DOHH2 (cell line): ENCODE results near the gene PRKCZ.

Experiments
- H3F3A ChIP-seq: fragments of 200-600 bp; sonication (generic), shearing (Covaris generic); 2 replicates; pipeline ENCODE4 v1.6.0; 2016; ENCODE audit warnings: antibody characterized with exemption, mild to moderate bottlenecking; ENCODE audit not compliant: control insufficient read depth, insufficient read depth
- H3K27ac ChIP-seq: fragments of 200-600 bp; sonication (generic); 2 replicates; pipeline ENCODE4 v1.5.1; 2014; ENCODE audit warnings: low read depth, mild to moderate bottlenecking, low read length, moderate library complexity
- H3K27me3 ChIP-seq: fragments of 200-600 bp; sonication (generic); 2 replicates; pipeline ENCODE4 v1.6.1; 2014; ENCODE audit warnings: mild to moderate bottlenecking, low read length, mixed read lengths; ENCODE audit not compliant: control insufficient read depth
- H3K36me3 ChIP-seq: fragments of 200-600 bp; sonication (generic); 2 replicates; pipeline ENCODE4 v1.6.1; 2014; ENCODE audit warnings: mild to moderate bottlenecking, low read length, moderate library complexity, mixed read lengths; ENCODE audit not compliant: control insufficient read depth
- H3K4me1 ChIP-seq: fragments of 200-600 bp; sonication (generic); 2 replicates; pipeline ENCODE4 v1.6.1; 2014; ENCODE audit warnings: mild to moderate bottlenecking, low read length, mixed read lengths; ENCODE audit not compliant: control insufficient read depth
- H3K4me2 ChIP-seq: fragments of 200-600 bp; sonication (generic); 2 replicates; pipeline ENCODE4 v1.6.0; 2014; ENCODE audit warnings: mild to moderate bottlenecking, low read length, moderate library complexity
- H3K4me3 ChIP-seq: fragments of 200-600 bp; sonication (generic); 2 replicates; pipeline ENCODE4 v1.5.1; 2014; ENCODE audit warnings: mild to moderate bottlenecking, low read length, mixed read lengths
- H3K79me2 ChIP-seq: fragments of 200-600 bp; sonication (generic); 2 replicates; pipeline ENCODE4 v1.6.1; 2014; ENCODE audit warnings: mild to moderate bottlenecking, low read length, mixed read lengths; ENCODE audit not compliant: control insufficient read depth
- H3K9me2 ChIP-seq: fragments of 200-600 bp; sonication (generic); replicated peaks from 2 replicates; pipeline ENCODE4 v1.6.1; 2014; ENCODE audit warnings: mild to moderate bottlenecking, low read length, mixed read lengths; ENCODE audit not compliant: control insufficient read depth
- H3K9me3 ChIP-seq: fragments of 200-600 bp; sonication (generic); 2 replicates; pipeline ENCODE4 v1.6.1; 2014; ENCODE audit warnings: antibody characterized with exemption, low read length, mixed read lengths; ENCODE audit not compliant: control insufficient read depth, insufficient read depth
- H4K20me1 ChIP-seq: fragments of 200-600 bp; sonication (generic); 2 replicates; pipeline ENCODE4 v1.6.0; 2014; ENCODE audit warnings: low read depth, mild to moderate bottlenecking, antibody characterized with exemption, low read length, moderate library complexity; ENCODE audit not compliant: control insufficient read depth, insufficient read depth
- EZH2phosphoT487 ChIP-seq: fragments of 200-600 bp; sonication (generic); IDR thresholded peaks from 2 replicates; pipeline ENCODE4 v1.6.1; 2017; ENCODE audit warnings: borderline replicate concordance, mild to moderate bottlenecking, antibody characterized with exemption, low read length, moderate library complexity, mixed read lengths
- TF ChIP-seq, protein P1 (sequence below): fragments of 200-600 bp; sonication (generic); IDR thresholded peaks from one replicate; pipeline ENCODE4 v1.5.1; 2014; ENCODE audit warnings: antibody characterized with exemption, mild to moderate bottlenecking, low read depth, low read length; ENCODE audit not compliant: poor library complexity, severe bottlenecking

The PRKCZ gene

DNA sequence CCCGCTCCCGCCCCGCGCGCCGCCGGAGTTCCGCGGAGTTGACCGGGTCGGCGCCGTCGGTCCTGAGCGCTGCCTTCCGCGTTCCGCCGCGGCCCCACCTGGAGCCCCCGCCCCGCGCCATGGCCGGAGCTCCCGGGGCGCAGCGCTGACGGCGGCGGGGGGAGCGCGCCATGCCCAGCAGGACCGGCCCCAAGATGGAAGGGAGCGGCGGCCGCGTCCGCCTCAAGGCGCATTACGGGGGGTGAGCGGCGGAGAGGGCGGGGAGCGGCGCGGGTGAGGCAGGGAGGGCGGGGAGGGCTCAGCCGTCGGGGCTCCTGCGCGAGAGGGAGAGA, 216 bp downstream of the PRKCZ start:
- Histone ChIP-seq H3K36me3 (no peaks in the 10 kb centered on the region), H3K27ac (no peak overlapping the region), H3K9me2 (no peaks in the 10 kb centered on the region), H3K4me1 (peaks cover 7% of the 10 kb centered on the region; the same call in 1 of the 2 replicates), H3K9me3 (no peaks in the 10 kb centered on the region), H3K4me3 (peak overlapping the region; percentile 58), H3F3A (no peaks in the 10 kb centered on the region), H3K27me3 (no peaks in the 10 kb centered on the region; the same call in 1 of the 2 replicates), H4K20me1 (no peaks in the 10 kb centered on the region), H3K79me2 (no peaks in the 10 kb centered on the region), H3K4me2 (peak overlapping the region; percentile 43)
- TF ChIP-seq EZH2phosphoT487, result no peak
- TF ChIP-seq, protein P1, sequence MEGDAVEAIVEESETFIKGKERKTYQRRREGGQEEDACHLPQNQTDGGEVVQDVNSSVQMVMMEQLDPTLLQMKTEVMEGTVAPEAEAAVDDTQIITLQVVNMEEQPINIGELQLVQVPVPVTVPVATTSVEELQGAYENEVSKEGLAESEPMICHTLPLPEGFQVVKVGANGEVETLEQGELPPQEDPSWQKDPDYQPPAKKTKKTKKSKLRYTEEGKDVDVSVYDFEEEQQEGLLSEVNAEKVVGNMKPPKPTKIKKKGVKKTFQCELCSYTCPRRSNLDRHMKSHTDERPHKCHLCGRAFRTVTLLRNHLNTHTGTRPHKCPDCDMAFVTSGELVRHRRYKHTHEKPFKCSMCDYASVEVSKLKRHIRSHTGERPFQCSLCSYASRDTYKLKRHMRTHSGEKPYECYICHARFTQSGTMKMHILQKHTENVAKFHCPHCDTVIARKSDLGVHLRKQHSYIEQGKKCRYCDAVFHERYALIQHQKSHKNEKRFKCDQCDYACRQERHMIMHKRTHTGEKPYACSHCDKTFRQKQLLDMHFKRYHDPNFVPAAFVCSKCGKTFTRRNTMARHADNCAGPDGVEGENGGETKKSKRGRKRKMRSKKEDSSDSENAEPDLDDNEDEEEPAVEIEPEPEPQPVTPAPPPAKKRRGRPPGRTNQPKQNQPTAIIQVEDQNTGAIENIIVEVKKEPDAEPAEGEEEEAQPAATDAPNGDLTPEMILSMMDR, result no peak

DNA sequence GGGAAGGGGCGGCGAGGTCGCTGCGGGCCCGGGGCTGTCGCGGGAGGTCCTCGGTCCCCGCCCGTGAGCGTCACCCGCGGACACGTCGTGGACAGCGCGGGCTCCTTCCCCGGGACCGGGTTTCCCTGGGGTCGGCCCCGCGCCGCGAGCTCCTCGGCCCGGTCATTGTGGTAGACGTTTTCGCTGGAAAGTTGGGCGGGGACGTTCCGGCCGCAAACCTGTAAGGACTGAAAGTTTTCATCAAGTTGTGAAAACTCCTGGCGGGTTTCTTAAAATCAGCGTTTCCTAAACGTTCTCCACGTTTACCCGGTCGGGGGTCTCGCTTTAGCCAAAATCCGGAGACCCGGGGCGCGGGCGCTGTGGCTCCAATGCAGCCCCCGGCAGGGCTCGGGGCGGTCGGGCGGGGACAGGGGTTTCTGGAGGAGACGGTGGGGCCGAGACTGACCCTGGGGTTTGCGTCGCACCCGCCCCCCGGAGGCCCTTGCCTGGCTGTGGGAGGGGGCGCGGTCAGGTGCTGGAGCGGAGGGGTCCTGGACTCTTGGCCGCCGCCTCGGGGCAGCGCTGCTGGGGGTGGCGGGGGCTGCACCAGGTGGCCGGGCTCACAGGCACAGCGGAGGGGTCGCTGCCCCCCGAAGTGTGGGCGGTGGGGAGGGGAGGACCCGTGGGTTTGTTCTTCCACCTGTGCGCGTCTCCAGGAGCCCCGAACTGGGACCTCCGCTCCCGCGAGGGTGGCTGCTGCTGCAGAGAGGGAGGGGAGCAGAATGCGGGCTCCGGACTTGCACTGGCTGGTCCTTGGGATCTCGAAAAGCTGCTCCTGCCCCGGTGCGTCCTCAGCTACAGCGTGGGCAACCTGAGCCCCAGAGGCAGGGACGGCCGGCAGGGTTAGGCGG, 827 bp downstream of the PRKCZ start:
- Histone ChIP-seq H3K27ac (no peak overlapping the region), H3K9me2 (no peaks in the 10 kb centered on the region), H3K4me2 (peak overlapping the region; percentile 43), H3K4me1 (peaks cover 7% of the 10 kb centered on the region; the same call in 1 of the 2 replicates), H4K20me1 (no peaks in the 10 kb centered on the region), H3K36me3 (no peaks in the 10 kb centered on the region), H3K4me3 (peak overlapping the region; percentile 58), H3K9me3 (no peaks in the 10 kb centered on the region), H3K79me2 (no peaks in the 10 kb centered on the region), H3K27me3 (no peaks in the 10 kb centered on the region; the same call in 1 of the 2 replicates), H3F3A (no peaks in the 10 kb centered on the region)
- TF ChIP-seq, protein P1, result no peak
- no peak for TF ChIP-seq EZH2phosphoT487

DNA sequence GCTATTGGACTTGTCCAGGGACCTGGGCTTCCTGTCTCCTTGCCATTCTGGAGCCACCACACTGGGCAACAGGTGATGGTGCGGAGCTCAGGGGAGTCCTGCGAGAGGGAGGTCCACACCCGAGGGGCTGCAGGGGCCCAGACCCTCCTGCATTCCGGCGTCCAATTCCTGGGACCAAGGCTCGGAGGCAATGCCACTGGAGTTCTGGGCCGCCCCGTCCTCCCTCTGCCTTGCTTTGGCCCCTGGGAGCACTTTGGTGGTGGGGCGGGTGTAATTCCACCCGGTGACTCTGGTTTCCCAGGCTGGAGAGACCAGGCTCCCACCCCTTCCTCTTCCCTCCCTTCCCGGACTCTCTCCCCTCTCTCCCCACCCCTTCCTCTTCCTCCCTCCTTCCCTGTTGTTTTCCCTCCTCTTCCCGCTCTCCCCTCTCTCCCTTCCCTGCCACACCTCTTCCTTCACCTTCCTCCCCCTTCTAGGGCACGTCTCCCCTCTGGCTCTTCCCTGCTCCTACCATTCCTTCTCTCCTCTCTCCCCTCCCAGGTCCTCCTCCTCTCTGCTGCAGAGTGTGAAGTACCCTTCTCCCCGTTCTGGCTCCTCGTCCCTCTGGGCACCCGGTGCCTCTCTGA, 2.0 kb downstream of the PRKCZ start:
- Histone ChIP-seq H3K27me3 (no peaks in the 10 kb centered on the region; the same call in 1 of the 2 replicates), H3K4me3 (no peak overlapping the region), H3K4me1 (peaks cover 7% of the 10 kb centered on the region; the same call in 1 of the 2 replicates), H3K27ac (no peak overlapping the region), H3K9me3 (no peaks in the 10 kb centered on the region), H3F3A (no peaks in the 10 kb centered on the region), H4K20me1 (no peaks in the 10 kb centered on the region), H3K36me3 (no peaks in the 10 kb centered on the region), H3K9me2 (no peaks in the 10 kb centered on the region), H3K79me2 (no peaks in the 10 kb centered on the region), H3K4me2 (no peak overlapping the region)
- TF ChIP-seq EZH2phosphoT487, result no peak
- TF ChIP-seq, protein P1, result no peak
